DOHH2 (cell line): ENCODE measurements around the gene RIMS1.

Source experiments
- EZH2phosphoT487 ChIP-seq: fragments of 200-600 bp; sonication (generic); IDR thresholded peaks from 2 replicates; pipeline ENCODE4 v1.6.1; 2017; ENCODE audit warnings: borderline replicate concordance, mild to moderate bottlenecking, antibody characterized with exemption, low read length, moderate library complexity, mixed read lengths
- TF ChIP-seq, protein P1 (sequence below): fragments of 200-600 bp; sonication (generic); IDR thresholded peaks from one replicate; pipeline ENCODE4 v1.5.1; 2014; ENCODE audit warnings: antibody characterized with exemption, mild to moderate bottlenecking, low read depth, low read length; ENCODE audit not compliant: poor library complexity, severe bottlenecking

DNA sequence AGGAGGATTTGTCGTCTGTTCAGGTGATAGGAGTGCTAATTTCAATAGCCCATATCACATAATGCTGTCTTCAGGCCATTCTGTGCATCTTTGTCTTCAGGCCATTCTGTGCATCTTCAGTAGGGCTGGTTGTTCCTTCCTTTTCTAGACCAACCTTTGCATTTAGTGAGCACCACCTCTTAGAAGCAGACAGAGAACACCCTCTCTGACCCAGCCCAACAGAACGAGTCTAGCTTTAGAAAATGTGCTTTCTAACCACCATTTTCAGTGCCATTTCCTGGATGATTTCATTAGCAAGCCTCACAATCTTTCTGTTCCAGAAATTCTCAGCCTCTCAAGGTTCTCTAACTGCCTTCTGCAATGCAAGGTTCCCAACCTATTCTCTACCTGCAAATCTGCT lies 520.2 kb downstream of the RIMS1 start:
- TF ChIP-seq, protein P1, sequence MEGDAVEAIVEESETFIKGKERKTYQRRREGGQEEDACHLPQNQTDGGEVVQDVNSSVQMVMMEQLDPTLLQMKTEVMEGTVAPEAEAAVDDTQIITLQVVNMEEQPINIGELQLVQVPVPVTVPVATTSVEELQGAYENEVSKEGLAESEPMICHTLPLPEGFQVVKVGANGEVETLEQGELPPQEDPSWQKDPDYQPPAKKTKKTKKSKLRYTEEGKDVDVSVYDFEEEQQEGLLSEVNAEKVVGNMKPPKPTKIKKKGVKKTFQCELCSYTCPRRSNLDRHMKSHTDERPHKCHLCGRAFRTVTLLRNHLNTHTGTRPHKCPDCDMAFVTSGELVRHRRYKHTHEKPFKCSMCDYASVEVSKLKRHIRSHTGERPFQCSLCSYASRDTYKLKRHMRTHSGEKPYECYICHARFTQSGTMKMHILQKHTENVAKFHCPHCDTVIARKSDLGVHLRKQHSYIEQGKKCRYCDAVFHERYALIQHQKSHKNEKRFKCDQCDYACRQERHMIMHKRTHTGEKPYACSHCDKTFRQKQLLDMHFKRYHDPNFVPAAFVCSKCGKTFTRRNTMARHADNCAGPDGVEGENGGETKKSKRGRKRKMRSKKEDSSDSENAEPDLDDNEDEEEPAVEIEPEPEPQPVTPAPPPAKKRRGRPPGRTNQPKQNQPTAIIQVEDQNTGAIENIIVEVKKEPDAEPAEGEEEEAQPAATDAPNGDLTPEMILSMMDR, result no peak
- no peak for TF ChIP-seq EZH2phosphoT487
